Bone marrow (tissue), 2 donors: ENCODE measurements around the gene ZNF324.
"Not testable (repeated sequence)": the region's sequence is repeated elsewhere in the genome, so short reads cannot be mapped to it uniquely, and the experiment has no call there.

ENCODE experiments used
- DNase-seq, 2 donors: peaks; one replicate each; lab custom pipeline; 2025; lab: John Stamatoyannopoulos, UW

Gene ZNF324

DNA sequence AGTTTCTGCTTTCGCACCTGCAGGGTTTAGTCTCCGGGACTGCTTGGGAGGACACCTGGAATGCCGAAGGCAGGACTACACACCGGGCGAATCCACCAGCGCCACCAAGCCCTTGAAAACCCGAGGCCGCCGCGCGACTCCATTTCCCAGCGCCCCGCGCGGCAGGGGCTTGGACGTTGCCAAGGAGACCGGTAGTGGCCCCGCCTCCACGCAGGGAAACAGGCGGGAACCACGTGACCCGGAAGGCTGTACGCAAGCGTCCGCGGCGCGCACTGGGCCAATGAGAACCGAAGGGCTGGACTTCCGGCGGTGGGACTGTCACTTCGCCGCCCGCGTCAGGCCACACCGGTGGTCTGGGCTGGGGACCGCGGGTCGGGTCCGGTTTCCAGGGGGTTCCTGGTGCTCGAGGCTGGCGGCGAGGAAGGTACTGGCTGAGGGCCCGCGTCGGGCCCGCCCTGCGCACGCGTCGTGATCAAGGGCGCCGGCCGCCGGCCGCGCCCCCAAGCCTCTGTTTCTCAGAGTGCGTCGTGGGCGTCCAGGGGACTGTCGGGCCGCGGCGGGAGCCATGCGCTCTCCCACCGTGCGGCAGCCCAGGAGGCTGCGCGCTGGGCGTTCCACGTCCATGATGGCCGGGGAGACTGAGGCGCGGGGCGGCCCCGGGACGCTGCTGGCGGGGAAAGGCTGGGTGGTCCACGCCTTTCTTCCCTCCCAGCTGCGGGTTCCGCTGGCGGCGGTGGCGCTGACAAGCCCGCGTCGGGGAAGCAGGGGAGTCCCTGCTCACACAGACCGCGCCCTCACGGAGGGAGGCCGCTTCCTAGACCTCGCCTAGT is at the start of gene ZNF324:
TSS of gene ZNF324 (plus strand) at position 321 of the 830 bp plus-strand sequence. CDS start 2,106 bp downstream, outside the sequence.
- DNase-seq: peak; percentile 86 to 92

GRCh38 chr19:58428617-58429016 is 38.3 kb upstream of the ZNF324 start:
- DNase-seq: no peak

GRCh38 chr19:58429745-58430144 is 37.1 kb upstream of the ZNF324 start:
- no peak for DNase-seq

GRCh38 chr19:58434217-58434616 is 32.7 kb upstream of the ZNF324 start:
- DNase-seq: no peak

DNA sequence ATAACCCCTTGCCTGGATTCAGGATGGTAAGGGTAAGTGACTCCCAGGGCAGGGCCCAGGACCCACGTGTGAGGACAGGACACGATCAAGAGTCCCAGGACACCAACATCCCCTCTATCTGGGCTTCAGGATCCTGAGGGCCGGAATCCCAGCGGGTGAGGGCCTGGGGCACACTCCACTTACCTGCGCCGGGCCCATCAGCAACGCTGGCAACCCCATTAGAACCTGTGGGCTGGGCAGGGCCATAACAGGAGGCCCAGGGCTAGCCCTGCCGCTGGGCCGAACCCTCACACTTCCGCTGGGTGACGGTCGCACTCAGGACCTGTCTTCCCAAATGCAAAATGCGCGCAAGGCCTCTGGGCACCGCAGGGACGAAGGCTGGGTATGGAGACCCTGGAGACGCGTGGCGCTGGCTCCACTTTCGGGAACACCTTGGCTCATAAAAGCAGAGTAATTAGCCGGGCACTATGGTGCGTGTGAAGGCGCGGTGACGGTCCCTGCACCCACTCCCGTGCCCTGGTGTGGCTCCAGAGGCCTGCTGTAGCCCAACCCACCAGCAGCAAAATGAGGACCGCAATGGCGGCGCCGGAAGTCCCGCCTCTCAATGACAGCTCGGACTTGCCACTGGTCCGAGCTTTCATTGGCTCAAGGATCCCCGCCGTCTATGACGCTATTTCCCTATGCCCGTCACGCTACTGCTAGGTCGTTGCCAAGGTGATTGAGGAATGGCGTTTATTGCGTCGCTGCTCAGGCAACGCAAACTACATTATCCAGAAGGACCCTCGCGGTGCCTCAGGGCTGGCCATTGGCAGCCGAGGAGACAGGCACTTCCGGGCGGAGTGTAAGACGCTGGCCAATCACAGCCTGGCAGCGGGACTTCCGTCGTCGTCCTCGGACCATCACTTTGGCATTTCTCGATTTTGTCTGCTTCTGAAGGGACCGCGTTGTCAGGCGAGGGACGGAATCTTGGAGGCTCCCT is 27.0 kb upstream of the ZNF324 start, which contains the start of gene ZNF132:
TSS of gene ZNF132 (minus strand) at position 578 of the 979 bp plus-strand sequence. CDS start at position 246, 332 bp downstream.
- DNase-seq: peak; percentile 64 to 91

DNA sequence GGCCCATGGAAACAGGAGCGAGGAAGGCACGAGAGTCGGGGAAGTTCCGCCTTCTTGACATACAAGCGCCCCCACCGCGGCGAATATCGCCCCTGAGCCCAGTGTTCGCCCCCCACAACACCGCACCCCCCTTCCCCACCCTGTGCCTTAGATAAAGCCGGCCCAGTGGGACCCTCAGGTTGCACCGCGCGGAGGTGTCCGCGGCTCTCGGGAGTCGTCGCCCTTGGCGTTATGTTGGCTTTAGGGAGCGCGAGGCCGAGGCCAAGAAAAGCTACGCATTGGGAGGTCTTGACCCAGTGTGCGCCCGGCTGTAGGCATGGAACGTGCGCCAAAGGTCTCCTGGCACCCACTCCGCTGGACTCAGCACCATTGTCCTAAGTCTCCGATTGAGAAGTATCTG is 26.3 kb upstream of the ZNF324 start:
- no peak for DNase-seq

DNA sequence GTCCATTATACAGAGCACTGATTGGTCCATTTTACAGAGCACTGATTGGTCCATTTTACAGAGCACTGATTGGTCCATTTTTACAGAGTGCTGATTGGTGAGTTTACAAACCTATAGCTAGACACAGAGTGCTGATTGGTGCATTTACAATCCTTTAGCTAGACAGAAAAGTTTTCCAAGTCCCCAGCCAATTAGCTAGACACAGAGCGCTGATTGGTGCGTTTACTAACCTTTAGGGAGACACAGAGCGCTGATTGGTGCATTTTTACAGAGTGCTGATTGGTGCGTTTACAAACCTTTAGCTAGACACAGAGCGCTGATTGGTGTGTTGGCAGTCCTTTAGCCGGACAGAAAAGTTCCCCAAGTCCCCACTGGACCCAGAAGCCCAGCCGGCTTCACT is 23.9 kb upstream of the ZNF324 start:
- not testable (repeated sequence) for DNase-seq

DNA sequence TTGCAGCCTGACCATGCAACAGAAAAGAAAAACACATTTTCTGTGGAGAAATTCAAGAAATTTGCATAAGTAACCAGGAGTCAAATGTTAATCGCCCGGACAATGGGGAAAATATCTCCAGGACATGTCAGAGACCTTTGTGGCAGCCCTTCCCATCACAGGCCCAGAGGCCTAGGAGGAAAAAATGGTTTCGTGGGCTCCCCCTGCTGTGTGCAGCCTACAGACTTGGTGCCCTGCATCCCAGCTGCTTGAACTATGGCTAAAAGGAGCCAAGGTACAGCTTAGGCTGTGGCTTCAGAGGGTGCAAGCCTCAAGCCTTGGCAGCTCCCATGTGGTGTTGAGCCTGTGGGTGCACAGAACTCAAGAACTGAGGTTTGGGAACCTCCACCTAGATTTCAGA is 18.0 kb upstream of the ZNF324 start:
- not testable (repeated sequence) for DNase-seq

DNA sequence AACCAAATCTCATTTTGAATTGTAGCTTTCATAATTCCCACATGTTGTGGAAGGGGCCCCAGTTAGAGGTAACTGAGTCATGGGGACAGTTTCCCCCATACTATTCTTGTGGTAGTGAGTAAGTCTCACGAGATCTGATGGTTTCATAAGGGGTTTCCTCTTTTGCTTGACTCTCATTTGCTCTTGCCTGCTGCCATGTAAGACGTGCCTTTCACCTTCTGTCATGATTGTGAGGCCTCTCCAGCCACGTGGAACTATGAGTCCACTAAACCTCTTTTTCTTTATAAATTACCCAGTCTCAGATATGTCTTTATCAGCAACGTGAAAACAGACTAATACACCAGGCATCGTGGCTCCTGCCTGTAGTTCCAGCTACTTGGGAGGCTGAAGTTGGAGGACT is 16.9 kb upstream of the ZNF324 start:
- DNase-seq: not testable (repeated sequence)

- DNase-seq: no peak
These were observed 16.0 kb upstream of the ZNF324 start for GRCh38 chr19:58450856-58451357.

DNA sequence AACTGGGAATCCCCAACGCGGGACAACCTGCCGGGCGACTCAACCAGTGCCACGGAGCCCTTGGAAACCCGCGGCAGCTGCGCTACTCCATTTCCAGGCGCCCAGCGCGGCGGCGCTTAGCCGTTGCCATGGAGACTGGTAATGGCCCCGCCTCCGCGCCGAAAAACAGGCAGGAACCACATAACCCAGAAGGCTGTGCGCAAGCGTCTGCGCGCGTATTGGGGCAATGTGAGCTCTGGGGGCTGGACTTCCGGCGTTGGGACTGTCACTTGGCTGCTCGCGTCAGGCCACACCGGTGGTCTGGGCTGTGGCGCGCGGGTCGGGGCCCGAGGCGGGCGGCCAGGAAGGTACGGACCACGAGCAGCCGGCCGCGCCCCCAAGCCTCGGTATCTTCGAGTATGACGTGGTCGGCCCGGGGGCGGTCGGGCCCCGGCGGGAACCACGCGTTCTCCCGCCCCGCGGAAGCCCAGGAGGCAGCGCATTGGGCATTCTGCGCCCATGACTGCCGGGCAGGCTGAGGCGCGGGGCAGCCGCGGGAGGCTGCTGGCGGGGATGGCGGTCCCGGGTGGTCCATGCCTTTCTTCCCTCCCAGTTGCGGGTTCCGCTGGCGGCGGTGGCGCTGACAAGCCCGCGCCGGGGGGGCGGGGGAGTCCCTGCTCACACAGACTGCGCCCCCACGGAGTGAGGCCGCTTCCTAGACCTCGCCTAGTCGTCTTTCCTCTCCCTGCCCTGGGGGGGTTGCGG is 15.3 kb upstream of the ZNF324 start, which contains the start of gene ZNF324B:
TSS of gene ZNF324B (plus strand) at position 265 of the 744 bp plus-strand sequence. CDS start 2,080 bp downstream, outside the sequence.
- peak; percentile 84 to 90 for DNase-seq

GRCh38 chr19:58453743-58454142 is 13.1 kb upstream of the ZNF324 start:
- DNase-seq: no peak

DNA sequence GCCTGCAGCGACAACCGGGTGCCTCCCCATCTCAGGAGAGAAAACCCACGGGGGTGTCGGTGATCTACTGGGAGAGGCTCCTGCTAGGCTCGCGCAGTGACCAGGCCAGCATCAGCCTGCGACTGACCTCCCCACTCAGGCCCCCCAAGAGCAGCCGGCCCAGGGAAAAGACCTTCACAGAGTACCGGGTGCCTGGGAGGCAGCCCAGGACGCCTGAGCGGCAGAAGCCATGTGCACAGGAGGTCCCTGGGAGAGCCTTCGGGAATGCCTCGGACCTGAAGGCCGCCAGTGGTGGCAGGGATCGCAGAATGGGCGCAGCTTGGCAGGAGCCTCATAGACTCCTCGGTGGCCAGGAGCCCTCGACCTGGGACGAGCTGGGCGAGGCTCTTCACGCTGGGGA is 11.6 kb upstream of the ZNF324 start:
- no peak for DNase-seq

GRCh38 chr19:58456111-58456510 is 10.8 kb upstream of the ZNF324 start:
- DNase-seq: no peak

- no peak for DNase-seq
These were observed 6.8 kb upstream of the ZNF324 start for GRCh38 chr19:58460039-58460438.

DNA sequence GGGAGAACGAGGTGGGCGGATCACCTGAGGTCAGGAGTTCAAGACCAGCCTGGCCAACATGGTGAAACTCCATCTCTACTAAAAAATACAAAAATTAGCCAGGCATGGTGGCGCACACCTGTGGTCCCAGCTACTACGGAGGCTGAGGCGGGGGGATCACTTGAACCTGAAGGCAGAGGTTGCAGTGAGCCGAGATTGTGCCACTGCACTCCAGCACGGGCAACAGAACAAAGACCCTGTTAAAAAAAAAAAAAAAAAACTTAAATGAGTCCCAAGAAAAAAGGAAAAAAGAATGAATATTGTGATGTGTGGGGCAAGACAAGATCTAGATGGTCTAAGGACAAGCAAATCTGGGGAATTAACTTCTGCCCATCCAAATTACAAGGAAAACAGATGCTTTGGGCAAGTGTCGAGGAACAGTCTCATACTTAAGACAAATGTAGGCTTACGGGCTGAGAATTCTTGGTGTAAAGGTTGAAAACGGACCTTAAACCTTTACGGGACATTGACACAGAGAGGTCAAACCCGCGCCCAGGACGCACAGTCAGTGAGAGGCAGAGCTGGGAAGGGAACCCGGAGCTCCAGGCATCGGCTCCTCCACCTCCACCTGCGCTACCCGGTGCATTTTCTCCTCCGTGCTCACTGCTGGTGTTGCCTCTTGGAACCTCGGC is 656 bp upstream of the ZNF324 start:
- no peak for DNase-seq

DNA sequence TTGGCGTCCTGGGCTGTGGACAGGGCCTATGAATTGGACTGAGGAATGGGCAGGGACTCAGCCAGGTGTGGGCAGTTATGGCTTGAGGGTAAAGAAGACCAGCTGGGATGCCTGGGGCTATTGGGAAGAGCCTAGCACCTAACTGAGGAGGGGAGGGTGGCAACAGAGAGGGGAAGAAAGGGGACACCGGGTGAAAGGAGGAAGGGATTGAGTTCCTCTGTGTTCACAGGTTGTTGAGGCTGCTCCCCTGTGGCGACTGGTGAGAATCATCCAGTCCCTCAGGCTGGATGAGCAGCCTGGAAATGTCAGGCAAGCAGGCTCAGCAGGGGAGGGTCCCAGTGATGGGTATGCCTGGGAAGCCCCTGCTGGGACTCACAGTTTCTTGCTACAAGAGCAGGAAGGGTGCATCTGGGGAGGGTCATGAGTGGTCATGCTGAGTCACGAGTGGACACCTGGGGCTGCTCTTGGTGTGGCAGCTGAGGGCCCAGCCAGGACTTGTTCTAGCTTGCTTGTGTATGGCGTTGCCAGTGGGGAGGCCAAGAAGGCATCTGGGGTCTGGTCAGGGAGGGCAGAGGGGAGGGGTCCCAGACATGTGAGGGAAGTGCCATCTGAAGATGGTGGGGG is 1.4 kb downstream of the ZNF324 start:
- no peak for DNase-seq

- DNase-seq: no peak
These were observed 2.5 kb downstream of the ZNF324 start for GRCh38 chr19:58469241-58470013.

DNA sequence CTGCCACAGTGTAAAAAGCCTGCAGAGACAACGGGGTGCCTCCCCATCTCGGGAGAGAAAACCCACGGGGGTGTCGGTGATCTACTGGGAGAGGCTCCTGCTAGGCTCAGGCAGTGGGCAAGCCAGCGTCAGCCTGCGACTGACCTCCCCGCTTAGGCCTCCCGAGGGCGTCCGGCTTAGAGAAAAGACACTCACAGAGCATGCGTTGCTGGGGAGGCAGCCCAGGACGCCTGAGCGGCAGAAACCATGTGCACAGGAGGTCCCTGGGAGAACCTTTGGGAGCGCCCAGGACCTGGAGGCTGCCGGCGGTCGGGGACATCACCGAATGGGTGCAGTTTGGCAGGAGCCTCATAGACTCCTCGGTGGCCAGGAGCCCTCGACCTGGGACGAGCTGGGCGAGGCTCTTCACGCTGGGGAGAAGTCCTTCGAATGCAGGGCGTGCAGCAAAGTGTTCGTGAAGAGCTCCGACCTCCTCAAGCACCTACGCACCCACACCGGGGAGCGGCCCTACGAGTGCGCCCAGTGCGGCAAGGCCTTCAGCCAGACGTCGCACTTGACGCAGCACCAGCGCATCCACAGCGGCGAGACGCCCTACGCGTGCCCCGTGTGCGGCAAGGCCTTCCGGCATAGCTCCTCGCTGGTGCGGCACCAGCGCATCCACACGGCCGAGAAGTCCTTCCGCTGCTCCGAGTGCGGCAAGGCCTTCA is 4.1 kb downstream of the ZNF324 start:
- DNase-seq: not testable (repeated sequence)
